Muscle of leg (tissue), 11 donors: Measurements from ENCODE around the gene ARHGEF35. TPM values are rescaled to one million over a fixed set of nuclear protein-coding genes. Genes with fewer than 3 reads are reported as not detected.
"Not testable (repeated sequence)": the region's sequence is repeated elsewhere in the genome, so short reads cannot be mapped to it uniquely, and the experiment has no call there.

ENCODE experiments used
- DNase-seq: peaks from one replicate; pipeline ENCODE4 v3.0.0; 2013
- H3K27ac ChIP-seq: one replicate; pipeline ENCODE4 v1.5.1; 2013; ENCODE audit warnings: mild to moderate bottlenecking, low read length, control low read depth
- H3K27me3 ChIP-seq: one replicate; pipeline ENCODE4 v1.6.1; 2013; ENCODE audit warnings: low read length; ENCODE audit not compliant: control insufficient read depth, insufficient read depth
- H3K36me3 ChIP-seq: one replicate; pipeline ENCODE4 v1.6.1; 2013; ENCODE audit warnings: low read length; ENCODE audit not compliant: control insufficient read depth, insufficient read depth
- H3K4me1 ChIP-seq: one replicate; pipeline ENCODE4 v1.6.1; 2013; ENCODE audit warnings: low read length; ENCODE audit not compliant: control insufficient read depth, insufficient read depth
- H3K4me3 ChIP-seq: one replicate; pipeline ENCODE4 v1.5.1; 2013; ENCODE audit warnings: low read length, control low read depth
- H3K9me3 ChIP-seq: replicated peaks from 2 replicates; pipeline ENCODE4 v1.6.1; 2013; ENCODE audit warnings: low read depth, low read length; ENCODE audit not compliant: control insufficient read depth
- WGBS: methylation state at CpG from one replicate; pipeline ENCODE4 v1.1.5; 2013; ENCODE audit warnings: missing lambda C conversion rate; ENCODE audit not compliant: insufficient coverage; 5-methylcytosine and 5-hydroxymethylcytosine counted together
- polyA plus RNA-seq, 8 donors: library from polyadenylated mRNA; unstranded; fragments of 120-200 nt; gene quantifications; one replicate each; pipeline versions ENCODE4 v1.2.1 to v1.2.3, GENCODE V29; 2013; ENCODE audit warnings: inconsistent platforms in 1 of 8, low replicate concordance in 1 of 8; ENCODE audit not compliant: insufficient read length in 8 of 8, insufficient read depth in 1 of 8
- total RNA-seq: library from RNA; stranded (reverse); fragments of 120-200 nt; gene quantifications from one replicate; pipeline ENCODE4 v1.2.4, GENCODE V29; 2013

The ARHGEF35 gene
- total and polyA plus RNA-seq, 9 donors: 0.80 to 3.3 (median 1.6) TPM

GRCh38 chr7:144183166-144183565 lies 12.5 kb downstream of the ARHGEF35 start, which contains the start of gene CTAGE4:
Gene CTAGE4 (plus strand): TSS chr7:144183466. CDS start chr7:144183504, 38 bp downstream.
- not testable (repeated sequence) for H3K9me3 ChIP-seq, H3K4me1 ChIP-seq, H3K4me3 ChIP-seq, H3K27me3 ChIP-seq, H3K27ac ChIP-seq, H3K36me3 ChIP-seq, DNase-seq
- WGBS: no CpG with 5 or more reads among the region's 19 CpGs

GRCh38 chr7:144179165-144179479 lies 16.5 kb downstream of the ARHGEF35 start:
- H3K27me3 ChIP-seq, H3K9me3 ChIP-seq, DNase-seq, H3K4me1 ChIP-seq, H3K27ac ChIP-seq, H3K36me3 ChIP-seq, H3K4me3 ChIP-seq: not testable (repeated sequence)
- no CpG with 5 or more reads among the region's 2 CpGs for WGBS

GRCh38 chr7:144178380-144179164 lies 17.1 kb downstream of the ARHGEF35 start:
- no CpG with 5 or more reads among the region's 10 CpGs for WGBS
- not testable (repeated sequence) for H3K27me3 ChIP-seq, H3K9me3 ChIP-seq, H3K27ac ChIP-seq, H3K4me1 ChIP-seq, H3K4me3 ChIP-seq, H3K36me3 ChIP-seq
- DNase-seq: peak; percentile 10

- H3K9me3 ChIP-seq: no peaks in the 10 kb centered on the region
- no peak overlapping the region for H3K4me3 ChIP-seq
- H3K36me3 ChIP-seq: no peaks in the 10 kb centered on the region
- no peaks in the 10 kb centered on the region for H3K4me1 ChIP-seq
- no peak overlapping the region for H3K27ac ChIP-seq
- 79% methylated on average over 4 of the region's 5 CpGs for WGBS
- no peak for DNase-seq
- no peaks in the 10 kb centered on the region for H3K27me3 ChIP-seq
These were observed 21.0 kb downstream of the ARHGEF35 start for GRCh38 chr7:144174613-144175012.

- not testable (repeated sequence) for H3K36me3 ChIP-seq, H3K27me3 ChIP-seq, DNase-seq, H3K4me3 ChIP-seq, H3K4me1 ChIP-seq, H3K9me3 ChIP-seq, H3K27ac ChIP-seq
- WGBS: 91% methylated on average over 3 of the region's 4 CpGs
These were observed 23.9 kb downstream of the ARHGEF35 start for GRCh38 chr7:144171594-144172350.

GRCh38 chr7:144164784-144165183 lies 30.8 kb downstream of the ARHGEF35 start:
- no peaks in the 10 kb centered on the region for H3K4me1 ChIP-seq
- no peak overlapping the region for H3K27ac ChIP-seq
- H3K9me3 ChIP-seq: no peaks in the 10 kb centered on the region
- no peaks in the 10 kb centered on the region for H3K36me3 ChIP-seq
- H3K4me3 ChIP-seq: no peak overlapping the region
- H3K27me3 ChIP-seq: no peaks in the 10 kb centered on the region
- DNase-seq: no peak
- WGBS: no CpG with 5 or more reads among the region's 2 CpGs

- no peaks in the 10 kb centered on the region for H3K36me3 ChIP-seq
- no peak overlapping the region for H3K4me3 ChIP-seq
- WGBS: no CpG with 5 or more reads among the region's 1 CpG
- no peak for DNase-seq
- no peaks in the 10 kb centered on the region for H3K9me3 ChIP-seq
- no peaks in the 10 kb centered on the region for H3K4me1 ChIP-seq
- H3K27ac ChIP-seq: no peak overlapping the region
- no peaks in the 10 kb centered on the region for H3K27me3 ChIP-seq
These were observed 36.8 kb downstream of the ARHGEF35 start for GRCh38 chr7:144158861-144159260.

- DNase-seq: no peak
- H3K36me3 ChIP-seq: no peaks in the 10 kb centered on the region
- WGBS: 100% methylated on average over 1 of the region's 2 CpGs
- H3K4me1 ChIP-seq: no peaks in the 10 kb centered on the region
- peaks cover 8% of the 10 kb centered on the region for H3K9me3 ChIP-seq
- H3K27me3 ChIP-seq: no peaks in the 10 kb centered on the region
- H3K27ac ChIP-seq: no peak overlapping the region
- no peak overlapping the region for H3K4me3 ChIP-seq
These were observed 47.3 kb downstream of the ARHGEF35 start for GRCh38 chr7:144148224-144148827.

- 90% methylated on average over 2 of the region's 3 CpGs for WGBS
- H3K9me3 ChIP-seq: peaks cover 8% of the 10 kb centered on the region
- no peaks in the 10 kb centered on the region for H3K4me1 ChIP-seq
- no peaks in the 10 kb centered on the region for H3K27me3 ChIP-seq
- H3K27ac ChIP-seq: no peak overlapping the region
- H3K4me3 ChIP-seq: no peak overlapping the region
- H3K36me3 ChIP-seq: no peaks in the 10 kb centered on the region
- no peak for DNase-seq
These were observed 51.2 kb downstream of the ARHGEF35 start for GRCh38 chr7:144144426-144144825.

GRCh38 chr7:144142187-144142586 lies 53.4 kb downstream of the ARHGEF35 start:
- no peak for DNase-seq
- no peak overlapping the region for H3K27ac ChIP-seq
- no peaks in the 10 kb centered on the region for H3K27me3 ChIP-seq
- WGBS: 83% methylated on average over 3 of the region's 3 CpGs
- H3K36me3 ChIP-seq: no peaks in the 10 kb centered on the region
- H3K4me1 ChIP-seq: no peaks in the 10 kb centered on the region
- H3K4me3 ChIP-seq: no peak overlapping the region
- H3K9me3 ChIP-seq: peaks cover 4% of the 10 kb centered on the region
